Measurements from ENCODE around the gene A2M. TPM values are rescaled to one million over a fixed set of nuclear protein-coding genes. Genes with fewer than 3 reads are reported as not detected.

Gene A2M
- total and polyA plus RNA-seq, 2 of the 4 experiments (the other 2 are of a cell fraction) = 1.1 to 3.2 TPM

- H3K36me3 ChIP-seq (ENCODE audit: control insufficient read depth, insufficient read depth, low read length) = no peaks in the 10 kb centered on the region
- ChIA-PET CTCF (no interaction called here), POLR2A (ENCODE audit: unreplicated experiment) (no interaction called here)
- no peak overlapping the region for H4K8ac ChIP-seq (ENCODE audit: low read depth in 2 of 2, low read length in 2 of 2)
- H3K9me3 ChIP-seq (ENCODE audit: control insufficient read depth, insufficient read depth, low read length) = no peaks in the 10 kb centered on the region
- 50% methylated on average over 1 of the region's 4 CpGs; no CpG with 5 or more reads in 1 of the 2 experiments for WGBS, 2 experiments (ENCODE audit: extremely low coverage in 2 of 2, insufficient read length in 1 of 2)
- H3K56ac ChIP-seq (ENCODE audit: extremely low read depth, insufficient read depth, low read length) = no peak overlapping the region
- H3K4ac ChIP-seq (ENCODE audit: low read depth, low read length) = no peak overlapping the region
- H3K27me3 ChIP-seq (ENCODE audit: control insufficient read depth, insufficient read depth, low read length) = no peaks in the 10 kb centered on the region
- H3K9ac ChIP-seq (ENCODE audit: low read depth, low read length) = no peak overlapping the region
- intact Hi-C loops (cut with micrococcal nuclease) = no loop called here
- no peak overlapping the region for H3K23ac ChIP-seq (ENCODE audit: low read depth, low read length)
- no peak overlapping the region for H3K18ac ChIP-seq (ENCODE audit: low read depth, low read length)
- no peak overlapping the region for H2AFZ ChIP-seq (replicated peaks; ENCODE audit: low read length, poor library complexity)
- H3K79me1 ChIP-seq (ENCODE audit: low read depth in 1 of 2, low read length in 2 of 2) = no peaks in the 10 kb centered on the region
- DNase-seq = no peak
- H3K14ac ChIP-seq (replicated peaks; ENCODE audit: low read depth, low read length) = no peak overlapping the region
- H2AK5ac ChIP-seq (ENCODE audit: low read depth, low read length) = no peak overlapping the region
- no peak overlapping the region for H4K5ac ChIP-seq (ENCODE audit: low read depth, low read length)
- H2AK9ac ChIP-seq (replicated peaks; ENCODE audit: low read depth, low read length, poor library complexity) = no peak overlapping the region
- H2BK15ac ChIP-seq (ENCODE audit: low read depth, low read length) = no peak overlapping the region
- in situ Hi-C loops (cut with MboI; ENCODE audit: low sequenced_read_pairs) = no loop called here
- H2BK5ac ChIP-seq (ENCODE audit: low read depth, low read length, poor library complexity, severe bottlenecking) = no peak overlapping the region
- no peaks in the 10 kb centered on the region for H3K9me1 ChIP-seq (ENCODE audit: insufficient read depth, low read length)
- no peak for ATAC-seq (ENCODE audit: low read depth)
- H3K4me1 ChIP-seq (ENCODE audit: control insufficient read depth, insufficient read depth, low read length) = no peaks in the 10 kb centered on the region
- no peak for TF ChIP-seq CTCF (conservative IDR thresholded peaks at IDR 0.05; ENCODE audit: low read depth, low read length)
- TF ChIP-seq RCOR1 (IDR thresholded peaks at IDR 0.05; ENCODE audit: insufficient replicate concordance, low read length) = no peak
- no peak for TF ChIP-seq SMC3 (IDR thresholded peaks at IDR 0.05; ENCODE audit: low read depth, low read length)
- no peak for TF ChIP-seq RFX5 (IDR thresholded peaks at IDR 0.05; ENCODE audit: low read depth, low read length)
- TF ChIP-seq ELK1 (IDR thresholded peaks at IDR 0.05; ENCODE audit: borderline replicate concordance, low read depth, low read length) = no peak
- TF ChIP-seq MAZ (IDR thresholded peaks at IDR 0.05; ENCODE audit: borderline replicate concordance, low read depth, low read length) = no peak
- no peak for TF ChIP-seq MXI1 (IDR thresholded peaks at IDR 0.05; ENCODE audit: borderline replicate concordance, low read depth, low read length)
- no peak for TF ChIP-seq MAFK (IDR thresholded peaks at IDR 0.05; ENCODE audit: low read depth, low read length)
- TF ChIP-seq POLR2A (IDR thresholded peaks at IDR 0.05; ENCODE audit: low read depth, low read length) = no peak
- no peak for TF ChIP-seq RAD21 (IDR thresholded peaks at IDR 0.05; ENCODE audit: low read length)
- TF ChIP-seq FOS (IDR thresholded peaks at IDR 0.05; ENCODE audit: low read depth, low read length) = no peak
- TF ChIP-seq BHLHE40 (IDR thresholded peaks at IDR 0.05; ENCODE audit: low read depth, low read length) = no peak
- no peak for TF ChIP-seq USF2 (IDR thresholded peaks at IDR 0.05; ENCODE audit: low read depth, low read length)
- TF ChIP-seq NFE2L2 (IDR thresholded peaks at IDR 0.05; ENCODE audit: low read depth, low read length) = no peak
- H2BK20ac ChIP-seq (ENCODE audit: low read depth, low read length) = no peak overlapping the region
- no peak overlapping the region for H2BK120ac ChIP-seq (ENCODE audit: low read depth, low read length)
- H4K91ac ChIP-seq (ENCODE audit: insufficient read depth, low read depth, low read length) = no peak overlapping the region
- H4K20me1 ChIP-seq (ENCODE audit: insufficient read depth, low read length) = no peaks in the 10 kb centered on the region
- no peak overlapping the region for H3K27ac ChIP-seq (ENCODE audit: insufficient read depth, low read length)
- dilution Hi-C loops (cut with HindIII; ENCODE audit: low sequenced_read_pairs, unreplicated experiment) = no loop called here
- no peak overlapping the region for H3K4me3 ChIP-seq (ENCODE audit: insufficient read depth, low read depth, low read length)
- H3K4me2 ChIP-seq (ENCODE audit: low read depth, low read length) = no peak overlapping the region
- BruUV-seq (replicated peaks) = no TSS peak
Measured at GRCh38 chr12:9156119-9156518, 40.4 kb upstream of the A2M start.
